Neural progenitor cell (in vitro differentiated cells): ENCODE measurements around the gene NTRK3. TPM values are rescaled to one million over a fixed set of nuclear protein-coding genes. Genes with fewer than 3 reads are reported as not detected.

Source experiments
- DNase-seq: peaks from one replicate; pipeline ENCODE4 v3.0.0-alpha.2; 2016; ENCODE audit warnings: low spot score
- H2AFZ ChIP-seq: fragments of 200-600 bp; sonication (generic); replicated peaks from 2 replicates; pipeline ENCODE4 v1.6.1; 2016; ENCODE audit warnings: antibody characterized with exemption
- H3F3A ChIP-seq: fragments of 200-600 bp; sonication (generic); 2 replicates; pipeline ENCODE4 v1.6.1; 2016; ENCODE audit warnings: antibody characterized with exemption, low read depth
- H3K27ac ChIP-seq: fragments of 200-600 bp; sonication (generic); 2 replicates; pipeline ENCODE4 v1.5.1; 2016; ENCODE audit warnings: mild to moderate bottlenecking
- H3K27me3 ChIP-seq: fragments of 200-600 bp; sonication (generic); 2 replicates; pipeline ENCODE4 v1.6.1; 2016; ENCODE audit warnings: mild to moderate bottlenecking, moderate library complexity
- H3K36me3 ChIP-seq: fragments of 200-600 bp; sonication (generic); 2 replicates; pipeline ENCODE4 v1.5.1; 2016
- H3K4me1 ChIP-seq: fragments of 200-600 bp; sonication (generic); 2 replicates; pipeline ENCODE4 v1.6.1; 2016; ENCODE audit warnings: mixed run types
- H3K4me2 ChIP-seq: fragments of 200-600 bp; sonication (generic); 2 replicates; pipeline ENCODE4 v1.6.1; 2016
- H3K4me3 ChIP-seq: fragments of 200-600 bp; sonication (generic); 2 replicates; pipeline ENCODE4 v1.5.1; 2016
- H3K79me2 ChIP-seq: fragments of 200-600 bp; sonication (generic); 2 replicates; pipeline ENCODE4 v1.6.1; 2016; ENCODE audit warnings: low read depth
- H3K9ac ChIP-seq: fragments of 200-600 bp; sonication (generic); 2 replicates; pipeline ENCODE4 v1.6.1; 2016
- H3K9me3 ChIP-seq: fragments of 200-600 bp; sonication (generic); 2 replicates; pipeline ENCODE4 v1.5.1; 2016; ENCODE audit warnings: low read depth
- H4K20me1 ChIP-seq: fragments of 200-600 bp; sonication (generic); 2 replicates; pipeline ENCODE4 v1.6.1; 2016; ENCODE audit warnings: low read depth
- H3K27ac Mint-ChIP-seq: 3 replicates; pipeline ENCODE4 v1.8.0; 2021; ENCODE audit warnings: mixed read lengths
- H3K27me3 Mint-ChIP-seq: 2 replicates; pipeline ENCODE4 v1.8.0; 2022; ENCODE audit warnings: low read depth, mild to moderate bottlenecking, inconsistent platforms, moderate library complexity, mixed read lengths; ENCODE audit not compliant: insufficient read depth
- H3K36me3 Mint-ChIP-seq: 3 replicates; pipeline ENCODE4 v1.8.0; 2021; ENCODE audit warnings: mixed read lengths
- H3K4me1 Mint-ChIP-seq: 3 replicates; pipeline ENCODE4 v1.8.0; 2021; ENCODE audit warnings: mixed read lengths
- H3K4me3 Mint-ChIP-seq: 3 replicates; pipeline ENCODE4 v1.8.0; 2021; ENCODE audit warnings: mild to moderate bottlenecking, moderate library complexity, mixed read lengths
- H3K9me3 Mint-ChIP-seq: 3 replicates; pipeline ENCODE4 v1.8.0; 2020; ENCODE audit warnings: mixed read lengths
- EZH2 ChIP-seq: fragments of 200-600 bp; sonication (generic); IDR thresholded peaks from 2 replicates; pipeline ENCODE4 v1.6.1; 2017; ENCODE audit warnings: antibody characterized with exemption, mild to moderate bottlenecking, moderate library complexity
- EZH2phosphoT487 ChIP-seq: fragments of 200-600 bp; sonication (generic); IDR thresholded peaks from 2 replicates; pipeline ENCODE4 v1.6.1; 2017; ENCODE audit warnings: antibody characterized with exemption
- total RNA-seq: library from RNA; depleted of rRNA; stranded (reverse); fragments of >200 nt; gene quantifications from 2 replicates; pipeline ENCODE4 v1.2.3, GENCODE V29; 2015; ENCODE audit warnings: low replicate concordance
- TF ChIP-seq, protein P1 (sequence below): fragments of 200-600 bp; sonication (generic); IDR thresholded peaks from 2 replicates; pipeline ENCODE4 v1.5.1; 2017; ENCODE audit warnings: antibody characterized with exemption, mild to moderate bottlenecking

The NTRK3 gene
- total RNA-seq, 1 donor from 2014 or later: 2.0 TPM

DNA sequence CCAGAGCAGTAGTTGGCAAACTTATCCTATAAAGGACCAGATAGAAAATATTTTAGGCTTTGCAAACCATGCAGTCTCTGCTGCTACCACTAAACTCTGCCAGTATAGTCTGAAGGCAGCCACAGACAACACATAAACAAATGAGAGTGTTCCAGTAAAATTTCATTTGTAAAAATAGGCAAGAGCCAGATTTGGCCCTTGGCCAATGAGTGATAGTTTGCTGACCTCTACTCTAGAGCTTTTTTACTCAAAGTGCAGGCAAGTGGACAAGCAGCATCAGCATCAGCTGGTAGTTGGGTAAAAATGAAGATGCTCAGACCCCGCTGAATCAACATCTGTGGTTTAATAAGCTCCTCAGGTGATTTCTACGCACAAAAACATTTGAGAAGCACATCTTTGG is 269.8 kb downstream of the NTRK3 start:
- Histone ChIP-seq H3K36me3 (no peaks in the 10 kb centered on the region), H3K4me1 (no peaks in the 10 kb centered on the region), H3K27me3 (no peaks in the 10 kb centered on the region), H3K79me2 (no peaks in the 10 kb centered on the region), H3K27ac (no peak overlapping the region), H2AFZ (no peak overlapping the region), H3F3A (no peaks in the 10 kb centered on the region), H3K4me3 (no peak overlapping the region), H3K9me3 (no peaks in the 10 kb centered on the region), H4K20me1 (no peaks in the 10 kb centered on the region), H3K4me2 (no peak overlapping the region), H3K9ac (no peak overlapping the region)
- no peak for DNase-seq
- peaks cover 5% of the 10 kb centered on the region for H3K27me3 Mint-ChIP-seq
- peaks cover 5% of the 10 kb centered on the region for H3K4me1 Mint-ChIP-seq
- no peaks in the 10 kb centered on the region for H3K36me3 Mint-ChIP-seq
- H3K27ac Mint-ChIP-seq: no peak overlapping the region
- TF ChIP-seq, protein P1, sequence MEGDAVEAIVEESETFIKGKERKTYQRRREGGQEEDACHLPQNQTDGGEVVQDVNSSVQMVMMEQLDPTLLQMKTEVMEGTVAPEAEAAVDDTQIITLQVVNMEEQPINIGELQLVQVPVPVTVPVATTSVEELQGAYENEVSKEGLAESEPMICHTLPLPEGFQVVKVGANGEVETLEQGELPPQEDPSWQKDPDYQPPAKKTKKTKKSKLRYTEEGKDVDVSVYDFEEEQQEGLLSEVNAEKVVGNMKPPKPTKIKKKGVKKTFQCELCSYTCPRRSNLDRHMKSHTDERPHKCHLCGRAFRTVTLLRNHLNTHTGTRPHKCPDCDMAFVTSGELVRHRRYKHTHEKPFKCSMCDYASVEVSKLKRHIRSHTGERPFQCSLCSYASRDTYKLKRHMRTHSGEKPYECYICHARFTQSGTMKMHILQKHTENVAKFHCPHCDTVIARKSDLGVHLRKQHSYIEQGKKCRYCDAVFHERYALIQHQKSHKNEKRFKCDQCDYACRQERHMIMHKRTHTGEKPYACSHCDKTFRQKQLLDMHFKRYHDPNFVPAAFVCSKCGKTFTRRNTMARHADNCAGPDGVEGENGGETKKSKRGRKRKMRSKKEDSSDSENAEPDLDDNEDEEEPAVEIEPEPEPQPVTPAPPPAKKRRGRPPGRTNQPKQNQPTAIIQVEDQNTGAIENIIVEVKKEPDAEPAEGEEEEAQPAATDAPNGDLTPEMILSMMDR: no peak
- TF ChIP-seq EZH2 (no peak), EZH2phosphoT487 (no peak)
- no peak overlapping the region for H3K4me3 Mint-ChIP-seq
- no peaks in the 10 kb centered on the region for H3K9me3 Mint-ChIP-seq

DNA sequence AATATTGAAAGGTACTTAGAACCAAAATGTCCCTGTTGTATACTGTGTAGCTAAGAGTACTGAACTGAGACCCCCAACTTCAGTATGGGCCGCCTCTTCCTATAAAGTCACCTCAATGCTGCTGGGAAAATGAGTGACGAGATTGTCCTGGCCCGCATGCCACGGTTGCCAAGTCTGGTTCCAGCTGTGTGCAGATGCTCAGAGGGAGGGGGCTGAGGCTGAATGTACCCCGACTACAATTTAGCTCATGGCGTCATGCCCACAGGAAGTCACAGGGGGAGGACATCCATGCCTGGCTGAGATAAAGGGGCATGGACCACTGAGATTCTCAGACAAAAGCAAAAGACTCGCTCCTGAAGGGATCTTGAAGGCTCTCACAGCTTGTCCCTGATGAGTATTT is 271.1 kb downstream of the NTRK3 start:
- H3K9me3 Mint-ChIP-seq: no peaks in the 10 kb centered on the region
- H3K4me1 ChIP-seq: no peaks in the 10 kb centered on the region
- H3K4me2 ChIP-seq: no peak overlapping the region
- no peaks in the 10 kb centered on the region for H3K36me3 Mint-ChIP-seq
- no peak overlapping the region for H2AFZ ChIP-seq
- H3K9me3 ChIP-seq: no peaks in the 10 kb centered on the region
- H3K27ac ChIP-seq: no peak overlapping the region
- no peaks in the 10 kb centered on the region for H4K20me1 ChIP-seq
- H3K27me3 ChIP-seq: no peaks in the 10 kb centered on the region
- no peak overlapping the region for H3K4me3 ChIP-seq
- peaks cover 5% of the 10 kb centered on the region for H3K4me1 Mint-ChIP-seq
- no peak for DNase-seq
- H3K9ac ChIP-seq: no peak overlapping the region
- H3K4me3 Mint-ChIP-seq: no peak overlapping the region
- no peaks in the 10 kb centered on the region for H3F3A ChIP-seq
- H3K27me3 Mint-ChIP-seq: peaks cover 7% of the 10 kb centered on the region
- TF ChIP-seq, protein P1: no peak
- no peak for TF ChIP-seq EZH2
- TF ChIP-seq EZH2phosphoT487: no peak
- H3K27ac Mint-ChIP-seq: no peak overlapping the region
- no peaks in the 10 kb centered on the region for H3K36me3 ChIP-seq
- H3K79me2 ChIP-seq: no peaks in the 10 kb centered on the region

- H2AFZ ChIP-seq: no peak overlapping the region
- H3K79me2 ChIP-seq: no peaks in the 10 kb centered on the region
- Mint-ChIP-seq H3K9me3 (peaks cover 3% of the 10 kb centered on the region), H3K27ac (no peak overlapping the region), H3K4me3 (no peak overlapping the region), H3K27me3 (peaks cover 9% of the 10 kb centered on the region), H3K36me3 (no peaks in the 10 kb centered on the region), H3K4me1 (peaks cover 5% of the 10 kb centered on the region)
- no peaks in the 10 kb centered on the region for H3K27me3 ChIP-seq
- no peak overlapping the region for H3K9ac ChIP-seq
- no peaks in the 10 kb centered on the region for H3K4me1 ChIP-seq
- TF ChIP-seq EZH2: no peak
- TF ChIP-seq, protein P1: no peak
- TF ChIP-seq EZH2phosphoT487: no peak
- no peaks in the 10 kb centered on the region for H3F3A ChIP-seq
- no peak for DNase-seq
- no peaks in the 10 kb centered on the region for H3K36me3 ChIP-seq
- no peak overlapping the region for H3K4me2 ChIP-seq
- no peaks in the 10 kb centered on the region for H3K9me3 ChIP-seq
- H4K20me1 ChIP-seq: no peaks in the 10 kb centered on the region
- no peak overlapping the region for H3K4me3 ChIP-seq
- H3K27ac ChIP-seq: no peak overlapping the region
These were observed 274.6 kb downstream of the NTRK3 start for GRCh38 chr15:87981969-87982368.

DNA sequence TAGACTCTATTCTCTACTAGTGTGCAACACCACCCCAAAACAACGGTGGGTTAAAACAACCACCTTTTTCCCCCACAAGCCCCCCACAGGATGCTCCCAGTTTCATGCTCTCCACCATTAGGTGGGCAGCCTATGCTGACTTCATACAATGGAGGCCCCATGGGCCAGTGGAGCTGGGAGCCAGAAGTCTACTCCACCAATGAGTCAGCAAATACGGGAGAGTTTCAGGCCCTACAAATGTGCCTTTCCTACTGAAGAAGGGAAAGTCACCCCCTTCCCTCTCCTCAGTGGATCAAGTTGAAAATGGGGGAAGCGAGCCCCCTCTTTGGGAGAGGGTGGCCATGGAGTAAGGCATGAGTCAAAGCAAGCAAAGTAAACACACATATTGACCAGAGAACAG is 278.6 kb downstream of the NTRK3 start:
- Mint-ChIP-seq H3K9me3 (peaks cover 3% of the 10 kb centered on the region), H3K36me3 (no peaks in the 10 kb centered on the region), H3K4me3 (no peak overlapping the region), H3K4me1 (peaks cover 17% of the 10 kb centered on the region), H3K27ac (no peak overlapping the region), H3K27me3 (peaks cover 13% of the 10 kb centered on the region)
- DNase-seq: no peak
- H3K79me2 ChIP-seq: no peaks in the 10 kb centered on the region
- H3K4me3 ChIP-seq: no peak overlapping the region
- H2AFZ ChIP-seq: no peak overlapping the region
- H3K27me3 ChIP-seq: no peaks in the 10 kb centered on the region
- H3F3A ChIP-seq: no peaks in the 10 kb centered on the region
- no peaks in the 10 kb centered on the region for H3K9me3 ChIP-seq
- H3K27ac ChIP-seq: no peak overlapping the region
- no peak overlapping the region for H3K9ac ChIP-seq
- no peaks in the 10 kb centered on the region for H3K4me1 ChIP-seq
- TF ChIP-seq EZH2phosphoT487: no peak
- no peaks in the 10 kb centered on the region for H3K36me3 ChIP-seq
- no peaks in the 10 kb centered on the region for H4K20me1 ChIP-seq
- no peak overlapping the region for H3K4me2 ChIP-seq
